Measurements from ENCODE around the gene TNS1. TPM values are rescaled to one million over a fixed set of nuclear protein-coding genes. Genes with fewer than 3 reads are reported as not detected.
A peak's percentile ranks its signal among the peaks of the same experiment; 100 is the strongest.

The TNS1 gene
- total and polyA plus RNA-seq, 2 experiments from 2014 or later: 81.6 to 99.3 TPM

DNA sequence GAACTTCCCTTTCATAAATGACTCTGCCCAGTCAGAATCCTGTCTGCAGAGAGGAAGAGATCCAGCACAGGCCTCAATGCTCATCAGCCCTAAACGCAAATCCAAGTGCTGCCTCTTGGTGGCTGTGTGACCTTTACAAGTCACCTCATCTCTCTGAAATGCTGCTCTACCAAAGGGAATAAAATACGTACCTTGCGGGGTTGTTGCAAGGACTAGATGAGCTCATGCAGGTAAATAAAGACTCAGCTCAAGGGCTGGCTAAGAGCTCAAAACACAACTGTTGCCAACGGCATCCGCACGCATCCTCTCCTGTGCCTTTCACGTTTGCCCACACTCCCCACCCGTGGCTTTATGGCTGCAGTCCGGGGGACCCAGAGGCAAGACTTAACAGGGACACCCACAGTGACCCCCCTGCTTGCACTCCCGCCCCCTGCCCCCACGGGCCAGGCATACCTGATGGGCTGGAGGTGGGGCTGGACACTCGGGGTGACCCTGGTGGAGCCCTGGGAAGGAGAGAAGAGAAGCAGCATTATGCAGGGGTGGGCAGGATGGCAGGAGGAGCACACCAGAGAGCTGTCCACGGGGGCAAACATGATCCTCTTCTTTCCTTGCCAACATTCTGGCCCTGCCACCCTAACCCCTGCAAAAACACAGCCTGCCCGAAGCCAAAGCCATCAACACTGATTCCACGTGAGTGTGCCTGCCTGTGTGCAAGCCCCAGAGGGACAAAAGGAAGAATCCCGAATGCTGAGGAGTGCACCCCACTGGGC, 102.6 kb downstream of the TNS1 start:
- H3K9ac ChIP-seq: no peak overlapping the region
- no peak overlapping the region for H2AFZ ChIP-seq
- H3K4me1 ChIP-seq (ENCODE audit: insufficient read depth): peaks cover 43% of the 10 kb centered on the region
- no peak overlapping the region for H3K4me2 ChIP-seq (ENCODE audit: unreplicated experiment)
- H3K27me3 ChIP-seq (replicated peaks; ENCODE audit: insufficient read depth): no peaks in the 10 kb centered on the region
- H4K20me1 ChIP-seq (ENCODE audit: insufficient read depth): no peaks in the 10 kb centered on the region
- WGBS, 2 experiments (ENCODE audit: low coverage in 1 of 2, low lambda C conversion rate in 2 of 2, missing lambda C conversion rate in 2 of 2): 72 to 75% methylated on average over 16 of the region's 16 CpGs
- no peak overlapping the region for H3K4me3 ChIP-seq
- H3K79me2 ChIP-seq (ENCODE audit: insufficient read depth): peaks cover 87% of the 10 kb centered on the region
- peaks cover 68% of the 10 kb centered on the region for H3F3A ChIP-seq (ENCODE audit: insufficient read depth)
- H3K36me3 ChIP-seq (ENCODE audit: low read depth): peaks cover 33% of the 10 kb centered on the region
- no peak overlapping the region for H3K27ac ChIP-seq
- no peaks in the 10 kb centered on the region for H3K9me3 ChIP-seq (ENCODE audit: low read depth)
- in situ Hi-C loops (cut with MboI): no loop called here
- H3K9me2 ChIP-seq (ENCODE audit: insufficient read depth): no peaks in the 10 kb centered on the region
- DNase-seq: peak; percentile 27
- no peak for TF ChIP-seq EZH2phosphoT487 (IDR thresholded peaks at IDR 0.05; ENCODE audit: insufficient read depth, low read depth)
- TF ChIP-seq EZH2 (IDR thresholded peaks at IDR 0.05; ENCODE audit: insufficient read depth, poor library complexity, severe bottlenecking): no peak

DNA sequence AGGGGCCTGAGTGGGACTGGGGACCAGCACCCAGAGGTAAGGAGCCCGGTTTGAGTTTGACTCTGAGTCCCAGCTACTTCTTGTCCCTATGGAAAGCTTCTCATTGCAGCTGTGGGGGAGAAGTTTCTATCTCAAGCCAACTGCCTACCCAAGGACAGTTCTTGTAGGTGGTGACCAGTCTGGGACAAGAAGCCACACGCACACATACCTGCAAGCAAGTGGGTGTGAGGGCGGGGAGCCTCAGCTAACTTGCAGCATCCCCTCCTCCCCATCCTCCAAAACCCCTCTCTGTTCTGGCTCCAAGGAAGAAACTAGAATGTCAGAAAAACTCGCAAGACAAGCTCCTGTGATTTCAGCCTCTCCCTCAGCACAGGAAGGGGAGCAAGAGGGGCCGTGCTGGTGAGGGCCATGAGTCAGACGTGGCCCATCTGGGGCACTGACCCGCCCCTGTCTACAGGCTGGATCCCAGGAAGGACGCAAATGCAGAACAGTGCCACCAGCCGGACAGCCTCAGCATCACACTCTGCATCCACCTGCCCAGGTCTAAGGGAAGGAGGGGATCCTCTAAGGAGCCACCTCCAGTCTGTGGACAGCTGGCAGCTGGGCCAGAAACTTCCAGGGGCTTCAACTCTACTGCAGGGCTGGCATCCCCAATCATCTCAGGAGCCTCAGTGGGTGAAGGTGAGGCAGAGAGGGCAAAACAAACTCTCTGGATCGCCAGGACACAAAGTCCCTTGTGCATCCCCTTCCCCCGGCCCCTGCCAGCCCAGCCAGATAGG, 103.4 kb downstream of the TNS1 start:
- no peak for TF ChIP-seq EZH2 (IDR thresholded peaks at IDR 0.05; ENCODE audit: insufficient read depth, poor library complexity, severe bottlenecking)
- no peak for TF ChIP-seq EZH2phosphoT487 (IDR thresholded peaks at IDR 0.05; ENCODE audit: insufficient read depth, low read depth)
- Histone ChIP-seq H3K4me2 (ENCODE audit: unreplicated experiment) (peak overlapping the region; percentile 24), H3K9me3 (ENCODE audit: low read depth) (no peaks in the 10 kb centered on the region), H3K27me3 (replicated peaks; ENCODE audit: insufficient read depth) (no peaks in the 10 kb centered on the region), H3K9me2 (ENCODE audit: insufficient read depth) (no peaks in the 10 kb centered on the region), H3K4me3 (no peak overlapping the region), H4K20me1 (ENCODE audit: insufficient read depth) (no peaks in the 10 kb centered on the region), H3K27ac (peak overlapping the region; percentile 72), H3K4me1 (ENCODE audit: insufficient read depth) (peaks cover 41% of the 10 kb centered on the region), H3K9ac (peak overlapping the region; percentile 60; the same call in 1 of the 2 replicates), H2AFZ (no peak overlapping the region), H3K79me2 (ENCODE audit: insufficient read depth) (peaks cover 87% of the 10 kb centered on the region), H3K36me3 (ENCODE audit: low read depth) (peaks cover 40% of the 10 kb centered on the region), H3F3A (ENCODE audit: insufficient read depth) (peaks cover 60% of the 10 kb centered on the region)
- 29 to 36% methylated on average over 11 of the region's 11 CpGs for WGBS, 2 experiments (ENCODE audit: low coverage in 1 of 2, low lambda C conversion rate in 2 of 2, missing lambda C conversion rate in 2 of 2)
- in situ Hi-C loops (cut with MboI): no loop called here
- DNase-seq: peak; percentile 97

DNA sequence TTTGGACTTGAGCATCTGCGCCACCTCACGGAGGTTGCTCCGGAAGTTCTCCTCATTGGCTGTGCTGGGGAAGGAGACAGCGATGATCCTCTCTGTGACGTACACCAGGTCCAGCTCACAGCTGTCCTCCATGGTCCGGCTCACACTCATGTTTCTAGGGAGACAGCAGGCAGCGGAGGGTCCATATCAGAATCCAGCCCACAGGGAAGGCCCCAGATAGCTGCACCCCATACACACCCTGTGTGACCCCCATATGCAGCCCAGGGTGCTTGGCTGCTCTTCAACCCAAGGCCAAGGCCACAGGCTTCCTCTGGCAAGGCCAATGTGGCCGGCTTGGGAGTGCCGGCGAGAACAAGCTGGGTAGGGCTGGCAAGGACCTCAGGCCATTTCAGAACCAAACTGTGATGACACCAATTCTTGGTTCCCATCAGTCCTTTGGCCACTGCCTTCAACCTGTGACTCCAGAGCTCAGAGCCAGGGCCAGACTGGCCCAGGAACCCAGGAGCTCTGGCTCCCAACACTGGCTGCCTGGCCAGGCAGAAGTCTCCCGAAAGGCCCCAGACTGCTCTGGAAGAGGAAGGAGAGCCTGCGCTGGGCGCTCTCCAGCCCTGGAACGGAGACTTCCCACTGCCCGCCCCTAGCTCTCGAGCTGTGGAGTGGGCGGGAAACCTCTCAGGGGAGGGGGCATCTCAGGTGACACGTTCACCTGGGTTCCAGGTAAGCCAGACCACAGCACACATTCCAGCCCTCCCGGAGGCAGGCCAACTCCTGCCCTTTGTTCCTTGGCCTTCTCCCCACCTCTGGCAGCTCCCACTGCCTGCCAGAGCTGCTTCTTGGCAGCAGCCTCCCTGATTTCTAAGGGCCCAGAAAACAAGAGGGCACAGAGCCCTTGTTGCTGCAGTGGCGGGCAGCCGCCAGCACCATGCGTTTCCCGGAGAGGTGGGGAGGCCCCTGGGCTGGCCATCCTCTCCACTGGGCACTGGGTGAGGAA, 104.7 kb downstream of the TNS1 start:
- Histone ChIP-seq H3K4me2 (ENCODE audit: unreplicated experiment) (no peak overlapping the region), H3K36me3 (ENCODE audit: low read depth) (peaks cover 46% of the 10 kb centered on the region), H3K4me1 (ENCODE audit: insufficient read depth) (peaks cover 28% of the 10 kb centered on the region), H3K9ac (0 out of 2 replicates have a peak overlapping the region, but pooled peaks have one; percentile 60), H4K20me1 (ENCODE audit: insufficient read depth) (no peaks in the 10 kb centered on the region), H3K79me2 (ENCODE audit: insufficient read depth) (peaks cover 87% of the 10 kb centered on the region), H3K27me3 (replicated peaks; ENCODE audit: insufficient read depth) (no peaks in the 10 kb centered on the region), H3K4me3 (no peak overlapping the region), H3K9me2 (ENCODE audit: insufficient read depth) (no peaks in the 10 kb centered on the region), H3K27ac (peak overlapping the region; percentile 26; the same call in 1 of the 2 replicates), H3F3A (ENCODE audit: insufficient read depth) (peaks cover 54% of the 10 kb centered on the region), H3K9me3 (ENCODE audit: low read depth) (no peaks in the 10 kb centered on the region), H2AFZ (no peak overlapping the region)
- no peak for DNase-seq
- in situ Hi-C loops (cut with MboI): no loop called here
- 72 to 73% methylated on average over 22 to 23 of the region's 23 CpGs for WGBS, 2 experiments (ENCODE audit: low coverage in 1 of 2, low lambda C conversion rate in 2 of 2, missing lambda C conversion rate in 2 of 2)
- TF ChIP-seq EZH2 (IDR thresholded peaks at IDR 0.05; ENCODE audit: insufficient read depth, poor library complexity, severe bottlenecking) (no peak), EZH2phosphoT487 (IDR thresholded peaks at IDR 0.05; ENCODE audit: insufficient read depth, low read depth) (no peak)

All from GM23248 (cell line).